ENCODE data around the gene XIRP1. TPM values are rescaled to one million over a fixed set of nuclear protein-coding genes. Genes with fewer than 3 reads are reported as not detected.
A peak's percentile ranks its signal among the peaks of the same experiment; 100 is the strongest.

The XIRP1 gene
- total and polyA plus RNA-seq, 5 experiments from 2014 or later = not detected

- Mint-ChIP-seq H3K4me3 (no peak overlapping the region), H3K27ac (no peak overlapping the region), H3K9me3 (no peaks in the 10 kb centered on the region), H3K36me3 (no peaks in the 10 kb centered on the region), H3K4me1 (peaks cover 3 to 10% (median 6%) of the 10 kb centered on the region in 4 donors), H3K27me3 (no peaks in the 10 kb centered on the region)
- POLR2A ChIA-PET = interaction anchor here (0.6 kb wide), 1 partner anchor 63 kb away, joined by 3 read pairs; no protein-coding TSS in a partner anchor
- no peak for ATAC-seq
- no peak for DNase-seq
These were observed 3.9 kb downstream of the XIRP1 start for GRCh38 chr3:39188271-39189149.

GRCh38 chr3:39187372-39188155, 4.8 kb downstream of the XIRP1 start:
- ATAC-seq (no peak), DNase-seq (no peak)
- Mint-ChIP-seq H3K9me3 (no peaks in the 10 kb centered on the region), H3K4me3 (no peak overlapping the region), H3K4me1 (peaks cover 3 to 10% (median 6%) of the 10 kb centered on the region in 4 donors), H3K27ac (peak overlapping the region in 2 of 10 donors; percentile 20 to 37), H3K27me3 (no peaks in the 10 kb centered on the region), H3K36me3 (no peaks in the 10 kb centered on the region)
- POLR2A ChIA-PET = interaction anchor here (0.6 kb wide), 1 partner anchor 64 kb away, joined by 3 read pairs; no protein-coding TSS in a partner anchor

GRCh38 chr3:39186692-39187151, 5.7 kb downstream of the XIRP1 start:
- no peaks in the 10 kb centered on the region for H3K27me3 Mint-ChIP-seq
- H3K36me3 Mint-ChIP-seq = no peaks in the 10 kb centered on the region
- DNase-seq = no peak
- ATAC-seq = no peak
- no peaks in the 10 kb centered on the region for H3K9me3 Mint-ChIP-seq
- no peak overlapping the region for H3K27ac Mint-ChIP-seq
- H3K4me1 Mint-ChIP-seq = peaks cover 3 to 9% (median 6%) of the 10 kb centered on the region in 4 donors
- H3K4me3 Mint-ChIP-seq = no peak overlapping the region
- POLR2A ChIA-PET = no interaction called here

GRCh38 chr3:39185959-39186691, 6.3 kb downstream of the XIRP1 start:
- Mint-ChIP-seq H3K4me3 (no peak overlapping the region), H3K36me3 (no peaks in the 10 kb centered on the region), H3K9me3 (no peaks in the 10 kb centered on the region), H3K27me3 (no peaks in the 10 kb centered on the region), H3K27ac (no peak overlapping the region), H3K4me1 (peaks cover 5 to 12% (median 9%) of the 10 kb centered on the region in 4 donors)
- no peak for DNase-seq
- POLR2A ChIA-PET = no interaction called here
- no peak for ATAC-seq

GRCh38 chr3:39185326-39185958, 7.0 kb downstream of the XIRP1 start:
- no peaks in the 10 kb centered on the region for H3K27me3 Mint-ChIP-seq
- peaks cover 7 to 17% (median 14%) of the 10 kb centered on the region in 4 donors for H3K4me1 Mint-ChIP-seq
- H3K9me3 Mint-ChIP-seq = no peaks in the 10 kb centered on the region
- H3K4me3 Mint-ChIP-seq = no peak overlapping the region
- no peaks in the 10 kb centered on the region for H3K36me3 Mint-ChIP-seq
- DNase-seq (no peak), ATAC-seq (no peak)
- peak overlapping the region in 2 of 10 donors; percentile 21 to 63 for H3K27ac Mint-ChIP-seq
- POLR2A ChIA-PET = interaction anchor here (0.5 kb wide), 1 partner anchor 67 kb away, joined by 4 read pairs; no protein-coding TSS in a partner anchor

- POLR2A ChIA-PET = interaction anchor here (0.5 kb wide), 1 partner anchor 68 kb away, joined by 4 read pairs; no protein-coding TSS in a partner anchor
- Mint-ChIP-seq H3K27me3 (no peaks in the 10 kb centered on the region), H3K27ac (peak overlapping the region in 2 of 10 donors; percentile 21 to 63), H3K9me3 (no peaks in the 10 kb centered on the region), H3K36me3 (no peaks in the 10 kb centered on the region), H3K4me1 (peaks cover 12 to 20% (median 18%) of the 10 kb centered on the region in 4 donors), H3K4me3 (no peak overlapping the region)
- DNase-seq (no peak), ATAC-seq (no peak)
These were observed 7.5 kb downstream of the XIRP1 start for GRCh38 chr3:39184968-39185285.

- Mint-ChIP-seq H3K27ac (peak overlapping the region in 4 of 10 donors; percentile 9 to 63 (median 50)), H3K4me1 (peaks cover 13 to 21% (median 20%) of the 10 kb centered on the region in 4 donors), H3K36me3 (no peaks in the 10 kb centered on the region), H3K27me3 (no peaks in the 10 kb centered on the region), H3K4me3 (no peak overlapping the region), H3K9me3 (no peaks in the 10 kb centered on the region)
- ATAC-seq (no peak), DNase-seq (no peak)
- POLR2A ChIA-PET = no interaction called here
These were observed 8.1 kb downstream of the XIRP1 start for GRCh38 chr3:39184081-39184967.

- no peaks in the 10 kb centered on the region for H3K36me3 Mint-ChIP-seq
- peak overlapping the region in 9 of 10 donors; percentile 9 to 88 (median 53) for H3K27ac Mint-ChIP-seq
- H3K4me1 Mint-ChIP-seq = peaks cover 18 to 30% (median 28%) of the 10 kb centered on the region in 4 donors
- H3K9me3 Mint-ChIP-seq = no peaks in the 10 kb centered on the region
- ATAC-seq (no peak), DNase-seq (no peak)
- no peaks in the 10 kb centered on the region for H3K27me3 Mint-ChIP-seq
- POLR2A ChIA-PET = no interaction called here
- no peak overlapping the region for H3K4me3 Mint-ChIP-seq
These were observed 8.9 kb downstream of the XIRP1 start for GRCh38 chr3:39183211-39184080.

GRCh38 chr3:39181408-39182335, 10.7 kb downstream of the XIRP1 start:
- Mint-ChIP-seq H3K4me3 (peak overlapping the region; percentile 20 to 85 (median 75)), H3K27me3 (no peaks in the 10 kb centered on the region), H3K4me1 (peaks cover 21 to 41% (median 37%) of the 10 kb centered on the region in 4 donors), H3K9me3 (no peaks in the 10 kb centered on the region), H3K27ac (peak overlapping the region; percentile 78 to 95 (median 89)), H3K36me3 (no peaks in the 10 kb centered on the region)
- no peak for DNase-seq
- POLR2A ChIA-PET = no interaction called here
- no peak for ATAC-seq
